ENCODE measurements around the gene ANKRD40CL.
"Not testable (repeated sequence)": the region's sequence is repeated elsewhere in the genome, so short reads cannot be mapped to it uniquely, and the experiment has no call there.

The ANKRD40CL gene

DNA sequence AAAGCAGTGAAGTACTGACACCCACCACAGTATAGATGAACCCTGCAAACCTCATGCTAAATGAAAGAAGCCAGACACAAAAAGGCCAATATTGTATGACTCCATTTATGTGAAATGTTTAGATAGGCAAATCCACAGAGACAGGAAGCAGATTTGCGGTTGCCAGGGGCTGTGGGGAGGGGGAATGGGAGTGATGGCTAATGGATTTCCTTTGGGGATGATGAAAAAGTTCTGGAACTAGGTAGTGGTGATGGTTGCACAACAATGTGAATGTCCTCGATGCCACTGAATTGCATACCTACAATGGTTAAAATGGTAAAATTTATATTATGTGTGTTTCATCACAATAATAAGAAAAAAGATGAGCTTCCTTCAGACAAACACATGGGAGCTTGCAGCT lies 39.7 kb upstream of the ANKRD40CL start:
- no peak for DNase-seq (ENCODE audit: low read depth)
- no peak for TF ChIP-seq CTCF (conservative IDR thresholded peaks at IDR 0.05; ENCODE audit: low read length)
- H3K4me3 ChIP-seq (ENCODE audit: low read length): no peak overlapping the region

- TF ChIP-seq CTCF (conservative IDR thresholded peaks at IDR 0.05; ENCODE audit: low read length): no peak
- DNase-seq (ENCODE audit: low read depth): no peak
- no peak overlapping the region for H3K4me3 ChIP-seq (ENCODE audit: low read length)
These were observed 38.9 kb upstream of the ANKRD40CL start for GRCh38 chr17:50806141-50806643.

DNA sequence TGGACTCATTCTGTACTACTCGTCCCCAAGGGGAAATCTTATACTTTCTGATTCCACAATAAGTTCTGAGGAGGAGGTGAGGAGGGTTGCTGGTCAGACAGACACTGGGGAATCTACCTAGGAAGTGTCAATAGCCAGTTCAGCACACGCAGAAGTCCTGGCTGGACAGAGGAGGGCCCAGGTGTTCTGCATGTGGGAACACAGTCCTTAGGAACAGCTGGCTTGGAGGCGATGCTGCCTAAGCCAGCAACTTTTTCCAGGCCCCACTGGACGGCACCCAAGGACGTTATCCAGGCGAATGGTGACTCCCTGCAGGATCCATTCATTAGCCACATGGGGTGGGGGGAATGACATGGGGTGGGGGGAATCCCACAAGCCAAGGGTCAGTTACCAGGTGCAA lies 38.2 kb upstream of the ANKRD40CL start:
- no peak for TF ChIP-seq CTCF (conservative IDR thresholded peaks at IDR 0.05; ENCODE audit: low read length)
- DNase-seq (ENCODE audit: low read depth): no peak
- no peak overlapping the region for H3K4me3 ChIP-seq (ENCODE audit: low read length)

GRCh38 chr17:50804749-50805475 lies 37.6 kb upstream of the ANKRD40CL start:
- not testable (repeated sequence) for DNase-seq (ENCODE audit: low read depth); H3K4me3 ChIP-seq (ENCODE audit: low read length)

DNA sequence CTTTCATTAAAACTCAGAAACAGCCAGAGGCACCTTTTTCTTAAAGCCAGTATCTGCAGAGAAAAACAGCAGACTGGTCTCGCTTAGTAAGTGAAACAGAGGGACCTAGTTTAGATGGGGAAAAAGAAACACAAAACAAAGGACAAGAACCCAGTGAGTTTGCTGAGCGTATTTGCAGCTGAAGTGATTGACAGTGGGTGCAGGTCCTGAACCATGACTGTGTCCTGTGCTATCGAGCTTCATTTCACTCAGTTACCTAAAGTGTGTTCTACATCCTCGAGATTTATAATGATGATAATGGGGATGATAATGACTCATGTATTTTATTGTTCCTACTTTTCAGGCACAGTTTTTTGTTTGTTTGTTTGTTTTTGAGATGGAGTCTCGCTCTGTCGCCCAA lies 36.4 kb upstream of the ANKRD40CL start:
- TF ChIP-seq CTCF (conservative IDR thresholded peaks at IDR 0.05; ENCODE audit: low read length): no peak
- H3K4me3 ChIP-seq (ENCODE audit: low read length): no peak overlapping the region
- no peak for DNase-seq (ENCODE audit: low read depth)

GRCh38 chr17:50802609-50803571 lies 35.6 kb upstream of the ANKRD40CL start:
- no peak for DNase-seq (ENCODE audit: low read depth)
- no peak for TF ChIP-seq CTCF (conservative IDR thresholded peaks at IDR 0.05; ENCODE audit: low read length)
- H3K4me3 ChIP-seq (ENCODE audit: low read length): no peak overlapping the region

GRCh38 chr17:50800196-50800700 lies 32.9 kb upstream of the ANKRD40CL start:
- TF ChIP-seq CTCF (conservative IDR thresholded peaks at IDR 0.05; ENCODE audit: low read length): no peak
- no peak for DNase-seq (ENCODE audit: low read depth)
- no peak overlapping the region for H3K4me3 ChIP-seq (ENCODE audit: low read length)

All from AG10803 (cell line).